ENCODE data around the gene MATN4.

MATN4 gene

GRCh38 chr20:45288860-45289259 is 19.2 kb downstream of the MATN4 start:
- DNase-seq: no peak

GRCh38 chr20:45288376-45288775 is 19.7 kb downstream of the MATN4 start:
- no peak for DNase-seq

- no peak for DNase-seq
Observed at GRCh38 chr20:45283551-45284057, 24.5 kb downstream of the MATN4 start.

GRCh38 chr20:45282700-45283550 is 25.2 kb downstream of the MATN4 start:
- no peak for DNase-seq

GRCh38 chr20:45279992-45280391 is 28.1 kb downstream of the MATN4 start:
- no peak for DNase-seq

- DNase-seq: no peak
Observed at GRCh38 chr20:45275338-45275737, 32.8 kb downstream of the MATN4 start.

GRCh38 chr20:45269754-45270270 is 38.3 kb downstream of the MATN4 start:
- DNase-seq: no peak

GRCh38 chr20:45269056-45269455 is 39.0 kb downstream of the MATN4 start:
- DNase-seq: no peak

GRCh38 chr20:45268531-45268930 is 39.6 kb downstream of the MATN4 start:
- DNase-seq: no peak

- no peak for DNase-seq
Observed at GRCh38 chr20:45266977-45267376, 41.1 kb downstream of the MATN4 start.

GRCh38 chr20:45263556-45264266 is 44.4 kb downstream of the MATN4 start:
- no peak for DNase-seq

- no peak for DNase-seq
Observed at GRCh38 chr20:45258664-45259063, 49.4 kb downstream of the MATN4 start.

- DNase-seq: no peak
Observed at GRCh38 chr20:45258259-45258658, 49.8 kb downstream of the MATN4 start.

- no peak for DNase-seq
Observed at GRCh38 chr20:45257711-45258110, 50.4 kb downstream of the MATN4 start.

GRCh38 chr20:45257161-45257560 is 50.9 kb downstream of the MATN4 start:
- DNase-seq: no peak

GRCh38 chr20:45254383-45255262 is 53.5 kb downstream of the MATN4 start, which contains the start of gene SLPI:
SLPI (minus strand) TSS chr20:45254564; CDS start chr20:45254543, 21 bp downstream.
- DNase-seq: no peak

GRCh38 chr20:45253261-45253660 is 54.8 kb downstream of the MATN4 start:
- DNase-seq: no peak

GRCh38 chr20:45251884-45252560 is 56.1 kb downstream of the MATN4 start:
- DNase-seq: no peak

GRCh38 chr20:45248609-45249008 is 59.5 kb downstream of the MATN4 start:
- DNase-seq: no peak

- DNase-seq: no peak
Observed at GRCh38 chr20:45247865-45248264, 60.2 kb downstream of the MATN4 start.

- no peak for DNase-seq
Observed at GRCh38 chr20:45246109-45246508, 62.0 kb downstream of the MATN4 start.
